ENCODE results near the gene SRD5A1. TPM values are rescaled to one million over a fixed set of nuclear protein-coding genes. Genes with fewer than 3 reads are reported as not detected.

Gene SRD5A1
- total RNA-seq, 4 donors from 2014 or later, result 0.75 to 4.3 (median 3.3) TPM

- H3K27ac ChIP-seq, result no peak overlapping the region
- in situ Hi-C loops (cut with MboI; ENCODE audit: low sequenced_read_pairs in 4 of 4), result loop anchor here in 3 of 4 donors (25.0 kb wide), 2 partner anchors 699 to 1099 kb away; no protein-coding TSS in a partner anchor
- H3K36me3 ChIP-seq, result no peaks in the 10 kb centered on the region
- peaks cover 0 to 3% (median 0%) of the 10 kb centered on the region in 3 donors for H3K27me3 ChIP-seq
- DNase-seq, result no peak
- intact Hi-C loops (cut with DNase I; ENCODE audit: low total_unique reads), result no loop called here
- ATAC-seq, result no peak
- H3K4me1 ChIP-seq, result peaks cover 0 to 4% of the 10 kb centered on the region in 2 donors
- H3K4me3 ChIP-seq, result no peak overlapping the region
- TF ChIP-seq CTCF (IDR thresholded peaks at IDR 0.05 in 4 of 5, conservative IDR thresholded peaks at IDR 0.05 in 1 of 5) (no peak), POLR2A (IDR thresholded peaks at IDR 0.05) (no peak)
- H3K9me3 ChIP-seq, result no peaks in the 10 kb centered on the region
These were observed 47.1 kb upstream of the SRD5A1 start for GRCh38 chr5:6585939-6586646.

- in situ Hi-C loops (cut with MboI; ENCODE audit: low sequenced_read_pairs in 4 of 4), result loop anchor here in 3 of 4 donors (25.0 kb wide), 2 partner anchors 699 to 1099 kb away; no protein-coding TSS in a partner anchor
- H3K9me3 ChIP-seq, result no peaks in the 10 kb centered on the region
- peaks cover 0 to 4% of the 10 kb centered on the region in 2 donors for H3K4me1 ChIP-seq
- H3K36me3 ChIP-seq, result no peaks in the 10 kb centered on the region
- no peak overlapping the region for H3K4me3 ChIP-seq
- no peak overlapping the region for H3K27ac ChIP-seq
- no peak for DNase-seq
- ATAC-seq, result no peak
- intact Hi-C loops (cut with DNase I; ENCODE audit: low total_unique reads), result no loop called here
- TF ChIP-seq POLR2A (IDR thresholded peaks at IDR 0.05), result no peak
- no peak for TF ChIP-seq CTCF (IDR thresholded peaks at IDR 0.05 in 4 of 5, conservative IDR thresholded peaks at IDR 0.05 in 1 of 5)
- peaks cover 0 to 3% (median 0%) of the 10 kb centered on the region in 3 donors for H3K27me3 ChIP-seq
These were observed 46.6 kb upstream of the SRD5A1 start for GRCh38 chr5:6586647-6587042.

- H3K27ac ChIP-seq, result no peak overlapping the region
- no peak for ATAC-seq
- H3K4me1 ChIP-seq, result peaks cover 0 to 4% of the 10 kb centered on the region in 2 donors
- DNase-seq, result no peak
- intact Hi-C loops (cut with DNase I; ENCODE audit: low total_unique reads), result no loop called here
- in situ Hi-C loops (cut with MboI; ENCODE audit: low sequenced_read_pairs in 4 of 4), result loop anchor here in 3 of 4 donors (25.0 kb wide), 2 partner anchors 700 to 1100 kb away; no protein-coding TSS in a partner anchor
- peaks cover 0 to 3% (median 0%) of the 10 kb centered on the region in 3 donors for H3K27me3 ChIP-seq
- no peaks in the 10 kb centered on the region for H3K36me3 ChIP-seq
- no peak for TF ChIP-seq POLR2A (IDR thresholded peaks at IDR 0.05)
- TF ChIP-seq CTCF (IDR thresholded peaks at IDR 0.05 in 4 of 5, conservative IDR thresholded peaks at IDR 0.05 in 1 of 5), result no peak
- H3K4me3 ChIP-seq, result no peak overlapping the region
- H3K9me3 ChIP-seq, result no peaks in the 10 kb centered on the region
These were observed 46.1 kb upstream of the SRD5A1 start for GRCh38 chr5:6587171-6587570.

GRCh38 chr5:6590581-6590980, 42.7 kb upstream of the SRD5A1 start:
- Histone ChIP-seq H3K4me3 (no peak overlapping the region), H3K4me1 (no peaks in the 10 kb centered on the region), H3K27me3 (no peaks in the 10 kb centered on the region), H3K27ac (no peak overlapping the region), H3K9me3 (no peaks in the 10 kb centered on the region), H3K36me3 (peaks cover 0 to under 1% of the 10 kb centered on the region in 2 donors)
- no peak for DNase-seq
- in situ Hi-C loops (cut with MboI; ENCODE audit: low sequenced_read_pairs in 4 of 4), result loop anchor here in 3 of 4 donors (25.0 kb wide), 2 partner anchors 703 to 1103 kb away; no protein-coding TSS in a partner anchor
- TF ChIP-seq CTCF (IDR thresholded peaks at IDR 0.05 in 4 of 5, conservative IDR thresholded peaks at IDR 0.05 in 1 of 5), result no peak
- no peak for TF ChIP-seq POLR2A (IDR thresholded peaks at IDR 0.05)
- ATAC-seq, result no peak
- intact Hi-C loops (cut with DNase I; ENCODE audit: low total_unique reads), result no loop called here
